Gastrocnemius medialis (tissue), 4 donors: Measurements from ENCODE around the gene BGLAP. TPM values are rescaled to one million over a fixed set of nuclear protein-coding genes. Genes with fewer than 3 reads are reported as not detected.

Source experiments
- ATAC-seq, 2 donors: fragments of 150-250 bp; one replicate each; pipeline ENCODE4 v1.9.1; 2016
- DNase-seq, 2 donors: peaks; one replicate each; pipeline ENCODE4 v3.0.0-alpha.2; 2019
- H3K27ac ChIP-seq, 4 donors: fragments of 200-600 bp; sonication (generic); 1 replicate in 1 of 4; 2 replicates in 3 of 4; pipeline ENCODE4 v1.5.1; 2016 to 2018; ENCODE audit warnings: mild to moderate bottlenecking in 2 of 4, moderate library complexity in 1 of 4
- H3K27me3 ChIP-seq, 3 donors: fragments of 200-600 bp; sonication (generic) in 2 of 3; 1 replicate in 1 of 3; 2 replicates in 2 of 3; pipeline versions ENCODE4 v1.5.1 to v1.6.0; 2016 to 2019; ENCODE audit warnings: mild to moderate bottlenecking in 1 of 3, moderate library complexity in 1 of 3
- H3K36me3 ChIP-seq, 2 donors: fragments of 200-600 bp; sonication (generic) in 1 of 2; one replicate each; pipeline ENCODE4 v1.5.1; 2017 to 2018
- H3K4me1 ChIP-seq, 2 donors: fragments of 200-600 bp; sonication (generic) in 1 of 2; one replicate each; pipeline ENCODE4 v1.5.1; 2016 to 2017; ENCODE audit warnings: mild to moderate bottlenecking in 2 of 2
- H3K4me3 ChIP-seq, 4 donors: fragments of 200-600 bp; sonication (generic) in 3 of 4; 1 replicate in 1 of 4; 2 replicates in 3 of 4; pipeline ENCODE4 v1.5.1; 2016 to 2019; ENCODE audit warnings: mild to moderate bottlenecking in 2 of 4
- H3K9me3 ChIP-seq, 3 donors: fragments of 200-600 bp; sonication (generic) in 2 of 3; 1 replicate in 1 of 3; 2 replicates in 2 of 3; pipeline ENCODE4 v1.5.1; 2016 to 2019
- POLR2A ChIP-seq, 2 donors: fragments of 450-650 bp; IDR thresholded peaks; one replicate each; pipeline ENCODE4 v1.6.1; 2017; ENCODE audit warnings: antibody characterized with exemption in 2 of 2, mild to moderate bottlenecking in 2 of 2, moderate library complexity in 2 of 2
- in situ Hi-C, 4 donors: fragments of 200-750 bp; cut with MboI; loops; one replicate each; pipeline versions ENCODE4 v1.15.0 to v1.8.0; 2017; ENCODE audit warnings: low sequenced_read_pairs in 4 of 4
- intact Hi-C: fragments of 100-400 bp; cut with DNase I; formaldehyde crosslinking; loops from one replicate; pipeline ENCODE4 v1.15.1; 2023; ENCODE audit warnings: low total_unique reads
- total RNA-seq, 4 donors: library from RNA; depleted of rRNA; stranded (reverse); fragments of >200 nt; gene quantifications; one replicate each; pipeline versions ENCODE4 v1.1.0 to v1.2.3, GENCODE V29; 2016
- TF ChIP-seq, protein P1 (sequence below), 5 experiments: fragments of 450-650 bp in 3 of 5; fragments of 200-600 bp in 2 of 5; sonication (generic) in 2 of 5; IDR thresholded peaks in 4 of 5; conservative IDR thresholded peaks in 1 of 5; 1 replicate in 4 of 5; 2 replicates in 1 of 5; pipeline ENCODE4 v1.5.1; 2016 to 2019; ENCODE audit warnings: antibody characterized with exemption in 5 of 5, mild to moderate bottlenecking in 3 of 5, moderate library complexity in 3 of 5

BGLAP gene
- total RNA-seq, 4 donors from 2014 or later = not detected

DNA sequence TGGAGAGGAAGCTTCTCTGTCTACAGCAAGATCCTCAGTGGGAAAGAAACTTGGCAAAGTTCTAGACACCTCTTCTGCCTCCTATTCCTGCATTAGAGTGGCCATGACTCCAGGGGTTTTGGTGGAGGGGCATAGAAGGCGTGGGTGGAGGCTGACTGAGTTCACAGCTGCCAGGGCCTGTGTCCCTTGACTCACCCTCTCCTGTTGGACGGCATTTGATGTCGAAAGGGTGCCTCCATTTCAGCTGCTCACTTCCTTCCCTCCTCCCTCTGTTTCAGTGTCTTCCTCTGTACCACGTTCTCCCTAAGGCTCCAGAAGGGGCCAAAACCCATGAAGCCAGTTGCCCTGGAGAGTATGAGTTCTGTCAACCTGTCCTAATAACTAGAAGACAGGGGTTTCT, 42.8 kb downstream of the BGLAP start:
- intact Hi-C loops = loop anchor here (5.0 kb wide), 2 partner anchors 187 to 223 kb away; no protein-coding TSS in a partner anchor

DNA sequence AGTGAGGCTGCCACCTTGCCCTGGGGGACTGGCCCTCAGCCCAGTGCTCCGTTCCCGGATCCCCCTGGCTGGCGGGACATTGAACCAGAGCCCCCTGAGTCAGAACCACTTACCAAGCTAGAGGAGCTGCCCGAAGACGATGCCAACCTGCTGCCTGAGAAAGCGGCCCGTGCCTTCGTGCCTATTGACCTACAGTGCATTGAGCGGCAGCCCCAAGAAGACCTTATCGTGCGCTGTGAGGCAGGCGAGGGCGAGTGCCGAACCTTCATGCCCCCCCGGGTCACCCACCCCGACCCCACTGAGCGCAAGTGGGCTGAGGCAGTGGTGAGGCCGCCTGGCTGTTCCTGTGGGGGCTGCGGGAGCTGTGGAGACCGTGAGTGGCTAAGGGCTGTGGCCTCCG, 43.5 kb downstream of the BGLAP start:
- ATAC-seq = no peak
- in situ Hi-C loops (no loop called here), intact Hi-C loops (no loop called here)
- no peaks in the 10 kb centered on the region for H3K27me3 ChIP-seq
- H3K27ac ChIP-seq = no peak overlapping the region
- no peak for TF ChIP-seq POLR2A (IDR thresholded peaks at IDR 0.05)
- TF ChIP-seq, protein P1, sequence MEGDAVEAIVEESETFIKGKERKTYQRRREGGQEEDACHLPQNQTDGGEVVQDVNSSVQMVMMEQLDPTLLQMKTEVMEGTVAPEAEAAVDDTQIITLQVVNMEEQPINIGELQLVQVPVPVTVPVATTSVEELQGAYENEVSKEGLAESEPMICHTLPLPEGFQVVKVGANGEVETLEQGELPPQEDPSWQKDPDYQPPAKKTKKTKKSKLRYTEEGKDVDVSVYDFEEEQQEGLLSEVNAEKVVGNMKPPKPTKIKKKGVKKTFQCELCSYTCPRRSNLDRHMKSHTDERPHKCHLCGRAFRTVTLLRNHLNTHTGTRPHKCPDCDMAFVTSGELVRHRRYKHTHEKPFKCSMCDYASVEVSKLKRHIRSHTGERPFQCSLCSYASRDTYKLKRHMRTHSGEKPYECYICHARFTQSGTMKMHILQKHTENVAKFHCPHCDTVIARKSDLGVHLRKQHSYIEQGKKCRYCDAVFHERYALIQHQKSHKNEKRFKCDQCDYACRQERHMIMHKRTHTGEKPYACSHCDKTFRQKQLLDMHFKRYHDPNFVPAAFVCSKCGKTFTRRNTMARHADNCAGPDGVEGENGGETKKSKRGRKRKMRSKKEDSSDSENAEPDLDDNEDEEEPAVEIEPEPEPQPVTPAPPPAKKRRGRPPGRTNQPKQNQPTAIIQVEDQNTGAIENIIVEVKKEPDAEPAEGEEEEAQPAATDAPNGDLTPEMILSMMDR (IDR thresholded peaks at IDR 0.05 in 4 of 5, conservative IDR thresholded peaks at IDR 0.05 in 1 of 5) = no peak
- no peaks in the 10 kb centered on the region for H3K9me3 ChIP-seq
- H3K4me3 ChIP-seq = no peak overlapping the region
- H3K36me3 ChIP-seq = no peaks in the 10 kb centered on the region
- peaks cover 20 to 24% of the 10 kb centered on the region in 2 donors for H3K4me1 ChIP-seq
- no peak for DNase-seq

More for the DNA sequence above, 42.8 kb downstream of the BGLAP start:
- in situ Hi-C loops = no loop called here
- no peak overlapping the region for H3K27ac ChIP-seq
- ATAC-seq (no peak), DNase-seq (no peak)
- peaks cover 27 to 30% of the 10 kb centered on the region in 2 donors for H3K4me1 ChIP-seq
- H3K9me3 ChIP-seq = no peaks in the 10 kb centered on the region
- TF ChIP-seq, protein P1 (IDR thresholded peaks at IDR 0.05 in 4 of 5, conservative IDR thresholded peaks at IDR 0.05 in 1 of 5) = no peak
- no peak for TF ChIP-seq POLR2A (IDR thresholded peaks at IDR 0.05)
- H3K27me3 ChIP-seq = no peaks in the 10 kb centered on the region
- no peaks in the 10 kb centered on the region for H3K36me3 ChIP-seq
- H3K4me3 ChIP-seq = no peak overlapping the region

DNA sequence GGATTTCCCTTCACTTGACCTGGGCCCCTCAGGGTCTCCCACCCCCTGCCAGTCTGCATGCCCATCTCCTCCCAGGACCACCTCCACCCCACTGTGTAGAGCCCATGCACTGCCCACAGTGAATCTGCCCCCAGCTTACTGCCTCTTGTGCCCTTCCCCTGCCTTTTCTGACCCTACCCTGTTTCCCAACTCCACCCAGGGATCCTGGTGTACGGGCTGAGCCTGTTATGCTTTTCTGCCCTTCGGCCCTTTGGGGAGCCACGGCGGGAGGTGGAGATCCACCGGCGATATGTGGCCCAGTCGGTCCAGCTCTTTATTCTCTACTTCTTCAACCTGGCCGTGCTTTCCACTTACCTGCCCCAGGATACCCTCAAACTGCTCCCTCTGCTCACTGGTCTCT, 44.1 kb downstream of the BGLAP start:
- Histone ChIP-seq H3K27me3 (no peaks in the 10 kb centered on the region), H3K27ac (no peak overlapping the region), H3K36me3 (no peaks in the 10 kb centered on the region), H3K4me1 (peaks cover 17% of the 10 kb centered on the region in 2 donors), H3K4me3 (no peak overlapping the region), H3K9me3 (no peaks in the 10 kb centered on the region)
- intact Hi-C loops (no loop called here), in situ Hi-C loops (no loop called here)
- ATAC-seq = no peak
- DNase-seq = no peak
- no peak for TF ChIP-seq POLR2A (IDR thresholded peaks at IDR 0.05)
- TF ChIP-seq, protein P1 (IDR thresholded peaks at IDR 0.05 in 4 of 5, conservative IDR thresholded peaks at IDR 0.05 in 1 of 5) = no peak

DNA sequence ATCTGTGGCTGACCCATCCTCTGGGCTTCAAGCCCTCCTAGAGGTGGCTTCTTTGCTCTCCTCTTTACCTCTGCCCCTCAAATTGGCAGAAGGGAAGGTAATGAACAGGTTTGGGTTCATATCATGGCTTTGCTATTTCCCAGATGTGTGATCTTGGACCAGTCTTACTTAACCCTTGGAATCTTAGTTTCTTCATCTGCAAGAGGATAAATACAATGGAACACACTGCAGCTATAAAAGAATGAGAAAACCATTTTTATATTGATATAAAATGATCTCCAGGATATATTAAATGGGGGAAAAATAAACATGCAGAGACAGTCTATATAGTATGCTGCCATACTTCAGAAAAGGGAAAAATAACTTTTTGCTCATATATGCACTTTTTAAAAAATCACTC, 47.9 kb downstream of the BGLAP start:
- no peaks in the 10 kb centered on the region for H3K36me3 ChIP-seq
- ATAC-seq (no peak), DNase-seq (no peak)
- no peaks in the 10 kb centered on the region for H3K9me3 ChIP-seq
- H3K27me3 ChIP-seq = no peaks in the 10 kb centered on the region
- TF ChIP-seq, protein P1 (IDR thresholded peaks at IDR 0.05 in 4 of 5, conservative IDR thresholded peaks at IDR 0.05 in 1 of 5) = no peak
- no peak for TF ChIP-seq POLR2A (IDR thresholded peaks at IDR 0.05)
- in situ Hi-C loops (no loop called here), intact Hi-C loops (no loop called here)
- peaks cover 3 to 6% of the 10 kb centered on the region in 2 donors for H3K4me1 ChIP-seq
- no peak overlapping the region for H3K4me3 ChIP-seq
- no peak overlapping the region for H3K27ac ChIP-seq
